GM19023 (cell line): Measurements from ENCODE around the gene CISH.

Experiments
- ATAC-seq: cut with Tn5 transposase; IDR thresholded peaks from one replicate; pipeline ENCODE4 v1.9.1; 2021; ENCODE audit warnings: mild to moderate bottlenecking, moderate library complexity; ENCODE audit not compliant: unreplicated experiment

CISH gene

GRCh38 chr3:50637945-50638344, 26.4 kb upstream of the CISH start:
- no peak for ATAC-seq

- ATAC-seq: no peak
Observed at GRCh38 chr3:50637011-50637410, 25.4 kb upstream of the CISH start.

- ATAC-seq: no peak
Observed at GRCh38 chr3:50635066-50635465, 23.5 kb upstream of the CISH start.

GRCh38 chr3:50633230-50633790, 21.7 kb upstream of the CISH start:
- no peak for ATAC-seq

GRCh38 chr3:50632450-50632849, 20.9 kb upstream of the CISH start:
- no peak for ATAC-seq

GRCh38 chr3:50630877-50631276, 19.3 kb upstream of the CISH start:
- ATAC-seq: no peak

GRCh38 chr3:50630394-50630793, 18.8 kb upstream of the CISH start:
- ATAC-seq: no peak

- no peak for ATAC-seq
Observed at GRCh38 chr3:50628601-50629000, 17.0 kb upstream of the CISH start.

- ATAC-seq: no peak
Observed at GRCh38 chr3:50627407-50628051, 16.0 kb upstream of the CISH start.

- no peak for ATAC-seq
Observed at GRCh38 chr3:50626401-50626800, 14.8 kb upstream of the CISH start.

- ATAC-seq: no peak
Observed at GRCh38 chr3:50625231-50626182, 13.9 kb upstream of the CISH start.

GRCh38 chr3:50624634-50625033, 13.1 kb upstream of the CISH start:
- ATAC-seq: no peak

GRCh38 chr3:50623840-50624474, 12.4 kb upstream of the CISH start:
- ATAC-seq: peak; percentile 49

GRCh38 chr3:50622881-50623280, 11.3 kb upstream of the CISH start:
- no peak for ATAC-seq

- no peak for ATAC-seq
Observed at GRCh38 chr3:50620820-50621219, 9.2 kb upstream of the CISH start.

GRCh38 chr3:50620420-50620819, 8.8 kb upstream of the CISH start:
- no peak for ATAC-seq

GRCh38 chr3:50617911-50618481, 6.4 kb upstream of the CISH start:
- no peak for ATAC-seq

GRCh38 chr3:50617096-50617791, 5.7 kb upstream of the CISH start, which contains the start of gene MAPKAPK3:
MAPKAPK3 (plus strand) TSS chr3:50617151; CDS start chr3:50617566, 415 bp downstream.
- peak; percentile 8 for ATAC-seq

- peak; percentile 55 for ATAC-seq
Observed at GRCh38 chr3:50616770-50617095, 5.2 kb upstream of the CISH start.

GRCh38 chr3:50616003-50616769, 4.6 kb upstream of the CISH start:
- peak; percentile 33 for ATAC-seq
